Fibroblast of pulmonary artery (primary cell): ENCODE data around the gene RGS6.

Experiments
- DNase-seq: peaks from one replicate; pipeline ENCODE4 v3.0.0-alpha.2; 2010; ENCODE audit warnings: low read depth
- H3K4me3 ChIP-seq: replicated peaks from 2 replicates; pipeline ENCODE4 v1.5.1; 2011; ENCODE audit warnings: low read depth, mild to moderate bottlenecking, control low read depth, low read length, moderate library complexity
- TF ChIP-seq, protein P1 (sequence below): IDR thresholded peaks from 2 replicates; pipeline ENCODE4 v1.5.1; 2011; ENCODE audit warnings: mild to moderate bottlenecking, control low read depth, low read length, inconsistent platforms; ENCODE audit errors: missing control alignments

The RGS6 gene

DNA sequence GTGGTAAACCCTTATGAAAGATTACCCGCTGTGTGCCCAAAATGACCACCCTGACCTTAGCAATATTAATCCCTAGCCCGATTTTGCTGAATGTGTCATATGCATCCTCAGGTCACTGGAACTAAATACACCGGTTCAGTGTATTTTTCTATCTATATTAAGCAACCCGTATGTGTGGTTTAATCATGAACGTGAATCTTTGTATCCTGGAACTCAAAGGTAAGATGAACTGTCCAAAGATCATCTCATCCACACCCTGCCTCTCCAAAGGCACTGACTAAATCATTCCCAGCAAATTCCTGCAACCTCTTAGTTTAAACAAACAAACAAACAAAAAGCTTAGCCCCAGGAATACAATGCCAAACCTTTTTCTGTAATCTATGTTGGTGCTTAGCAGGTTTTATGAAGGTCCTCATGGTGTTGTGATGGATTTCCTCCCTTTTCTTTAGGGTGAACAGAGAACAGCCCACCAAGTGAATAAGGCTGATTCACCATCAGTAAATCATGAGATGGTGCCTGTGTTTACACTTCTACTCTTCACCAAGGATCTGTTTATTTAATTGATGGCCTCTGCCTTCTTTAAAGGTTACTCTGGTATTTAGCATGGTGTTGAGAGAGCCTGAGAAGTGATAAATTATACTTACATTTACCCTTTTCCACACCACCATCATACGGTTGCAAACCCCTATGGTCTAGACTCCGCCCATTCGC is 663.1 kb downstream of the RGS6 start:
- no peak for DNase-seq
- TF ChIP-seq, protein P1, sequence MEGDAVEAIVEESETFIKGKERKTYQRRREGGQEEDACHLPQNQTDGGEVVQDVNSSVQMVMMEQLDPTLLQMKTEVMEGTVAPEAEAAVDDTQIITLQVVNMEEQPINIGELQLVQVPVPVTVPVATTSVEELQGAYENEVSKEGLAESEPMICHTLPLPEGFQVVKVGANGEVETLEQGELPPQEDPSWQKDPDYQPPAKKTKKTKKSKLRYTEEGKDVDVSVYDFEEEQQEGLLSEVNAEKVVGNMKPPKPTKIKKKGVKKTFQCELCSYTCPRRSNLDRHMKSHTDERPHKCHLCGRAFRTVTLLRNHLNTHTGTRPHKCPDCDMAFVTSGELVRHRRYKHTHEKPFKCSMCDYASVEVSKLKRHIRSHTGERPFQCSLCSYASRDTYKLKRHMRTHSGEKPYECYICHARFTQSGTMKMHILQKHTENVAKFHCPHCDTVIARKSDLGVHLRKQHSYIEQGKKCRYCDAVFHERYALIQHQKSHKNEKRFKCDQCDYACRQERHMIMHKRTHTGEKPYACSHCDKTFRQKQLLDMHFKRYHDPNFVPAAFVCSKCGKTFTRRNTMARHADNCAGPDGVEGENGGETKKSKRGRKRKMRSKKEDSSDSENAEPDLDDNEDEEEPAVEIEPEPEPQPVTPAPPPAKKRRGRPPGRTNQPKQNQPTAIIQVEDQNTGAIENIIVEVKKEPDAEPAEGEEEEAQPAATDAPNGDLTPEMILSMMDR: no peak
- H3K4me3 ChIP-seq: no peak overlapping the region

DNA sequence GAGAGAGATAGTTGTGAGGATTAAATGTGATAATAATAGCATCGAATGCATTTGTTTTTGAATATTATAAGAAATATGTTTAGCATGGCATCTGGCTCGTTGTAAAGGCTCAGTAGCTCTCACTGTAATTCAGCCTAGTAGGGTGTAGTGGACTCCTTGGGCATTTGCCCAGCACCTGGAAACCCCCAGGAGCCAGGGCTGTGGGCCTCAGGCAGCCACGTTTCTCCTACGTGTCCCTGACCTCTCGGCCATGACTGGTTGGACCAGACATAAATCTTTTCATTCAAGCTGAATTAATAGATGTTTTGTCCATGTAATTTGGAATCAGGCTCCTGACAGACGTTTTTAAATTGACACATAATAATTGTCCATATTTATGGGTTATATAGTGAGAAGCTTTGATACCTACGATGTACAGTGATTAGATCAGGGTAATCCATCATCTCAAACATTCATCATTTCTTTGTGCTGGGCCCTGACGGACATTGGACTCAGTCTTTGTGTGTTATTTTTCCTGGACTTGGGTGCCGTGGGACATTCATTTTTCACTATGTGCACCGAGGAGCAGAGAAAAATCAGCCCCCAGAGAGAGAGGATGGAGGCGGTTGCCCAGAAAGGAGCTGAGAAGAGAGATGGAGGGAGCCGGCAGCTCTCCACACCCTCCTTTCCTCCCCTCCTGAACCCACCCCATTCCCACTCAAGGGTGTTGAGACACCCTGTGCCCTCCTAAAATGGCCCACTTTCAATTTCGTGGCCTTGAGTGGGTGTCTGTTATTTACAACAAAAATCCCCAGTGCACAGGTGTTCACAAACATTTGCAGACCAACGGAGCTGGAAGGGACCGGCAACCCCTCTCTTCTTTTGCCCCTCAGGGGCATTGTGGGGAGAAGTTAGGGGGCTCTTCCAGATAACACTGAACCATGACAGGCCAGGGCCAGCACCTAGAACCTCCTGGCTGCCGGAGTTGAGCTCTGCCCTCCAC is 665.3 kb downstream of the RGS6 start:
- TF ChIP-seq, protein P1: no peak

DNA sequence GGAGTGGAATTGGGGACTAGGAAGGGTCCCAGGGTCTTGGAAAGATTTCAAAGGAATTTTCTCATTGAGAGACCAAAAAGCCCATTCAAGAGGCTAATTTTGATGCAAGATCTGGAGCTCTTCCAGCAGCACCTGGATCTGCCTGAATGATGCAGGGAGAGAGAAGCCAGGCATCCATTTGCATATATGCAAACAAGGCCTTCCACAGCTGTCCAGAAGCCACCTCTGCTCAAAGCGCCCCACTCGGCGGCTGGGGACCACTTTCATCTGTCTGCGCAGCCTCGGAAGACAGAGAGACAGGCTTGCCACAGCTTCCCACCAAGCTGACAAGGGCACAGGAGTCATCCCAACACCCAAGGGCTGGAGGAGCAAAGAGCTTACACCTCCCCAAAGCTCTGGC is 666.1 kb downstream of the RGS6 start:
- no peak for DNase-seq
- TF ChIP-seq, protein P1: no peak
- H3K4me3 ChIP-seq: no peak overlapping the region

More for the DNA sequence above, 665.3 kb downstream of the RGS6 start:
- no peak for DNase-seq
- H3K4me3 ChIP-seq: no peak overlapping the region

DNA sequence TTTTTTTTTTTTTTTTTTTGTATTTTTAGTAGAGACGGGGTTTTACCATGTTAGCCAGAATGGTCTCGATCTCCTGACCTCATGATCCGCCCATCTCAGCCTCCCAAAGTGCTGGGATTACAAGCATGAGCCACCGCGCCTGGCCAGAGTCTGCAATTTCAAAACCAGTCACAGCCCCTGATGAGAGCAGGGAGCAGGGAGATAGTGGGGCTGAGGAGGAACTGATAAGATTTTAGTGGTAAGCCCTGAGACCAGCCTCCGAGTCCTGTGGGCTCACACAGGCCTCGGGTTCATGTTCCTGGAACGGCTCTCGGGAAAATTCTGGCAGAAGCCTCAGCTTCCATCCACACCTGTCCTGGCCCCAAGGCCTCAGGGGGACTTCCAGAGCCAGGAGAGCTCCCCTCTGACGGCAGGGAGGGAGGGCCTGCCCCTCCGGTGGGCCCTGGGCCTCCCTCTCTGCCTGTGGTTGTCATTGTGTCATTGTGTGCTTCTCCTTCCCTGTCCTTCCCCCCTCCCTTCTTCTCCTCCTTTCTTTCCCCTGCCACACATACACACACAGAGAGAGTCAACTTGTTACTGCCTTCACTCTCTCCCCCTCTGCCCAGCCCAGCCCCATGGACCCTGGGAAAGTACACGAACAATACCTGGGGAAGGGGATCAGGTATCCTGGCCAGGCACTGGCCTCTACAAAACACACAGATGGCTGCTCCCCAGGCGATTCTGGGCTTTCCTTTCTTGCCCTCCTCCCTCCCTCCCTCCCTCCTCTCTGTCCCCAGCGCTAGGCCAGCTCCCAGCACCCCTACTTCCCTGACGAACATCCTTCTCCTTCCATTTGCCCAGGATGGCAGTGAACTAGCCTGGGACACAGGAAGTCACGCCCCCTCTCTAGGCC is 667.6 kb downstream of the RGS6 start:
- H3K4me3 ChIP-seq: no peak overlapping the region
- TF ChIP-seq, protein P1: no peak
- no peak for DNase-seq

DNA sequence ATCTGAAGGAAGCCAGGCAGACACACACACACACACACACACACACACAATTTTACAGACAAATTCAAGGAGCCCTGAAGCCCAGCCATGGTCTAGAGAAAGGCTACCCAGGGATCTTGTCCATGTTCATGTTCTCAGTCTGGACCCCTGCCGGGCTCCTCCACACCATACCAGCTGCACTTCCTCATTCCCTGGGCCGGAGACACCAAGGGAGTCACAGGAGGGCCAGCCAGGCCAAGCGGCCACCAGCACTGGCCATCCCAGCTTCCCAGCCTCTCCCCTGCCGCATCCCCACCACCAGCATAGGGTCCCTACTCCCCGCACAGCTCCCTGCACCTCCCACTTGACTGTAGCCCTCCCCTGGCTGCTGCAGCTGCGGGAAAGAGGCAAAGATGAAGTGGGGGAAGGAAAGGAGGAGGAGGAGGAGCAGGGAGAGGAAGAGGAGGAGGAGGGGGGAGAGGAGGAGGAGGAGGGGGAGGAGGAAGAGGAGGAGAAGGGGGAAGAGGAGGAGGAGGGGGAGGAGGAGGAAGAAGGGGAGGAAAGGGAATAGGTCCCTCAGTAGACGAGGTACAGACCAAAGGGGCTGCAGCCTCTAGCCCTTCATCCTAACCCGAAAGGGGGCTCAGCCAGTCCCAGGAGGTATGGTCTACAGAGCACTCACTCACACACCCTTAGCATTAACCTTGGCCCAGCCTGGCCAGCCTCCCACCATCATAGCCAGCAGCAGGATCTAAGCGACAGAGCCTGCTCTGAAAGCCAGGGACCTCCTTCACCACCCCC is 668.5 kb downstream of the RGS6 start:
- TF ChIP-seq, protein P1: no peak
- DNase-seq: no peak
- H3K4me3 ChIP-seq: no peak overlapping the region

DNA sequence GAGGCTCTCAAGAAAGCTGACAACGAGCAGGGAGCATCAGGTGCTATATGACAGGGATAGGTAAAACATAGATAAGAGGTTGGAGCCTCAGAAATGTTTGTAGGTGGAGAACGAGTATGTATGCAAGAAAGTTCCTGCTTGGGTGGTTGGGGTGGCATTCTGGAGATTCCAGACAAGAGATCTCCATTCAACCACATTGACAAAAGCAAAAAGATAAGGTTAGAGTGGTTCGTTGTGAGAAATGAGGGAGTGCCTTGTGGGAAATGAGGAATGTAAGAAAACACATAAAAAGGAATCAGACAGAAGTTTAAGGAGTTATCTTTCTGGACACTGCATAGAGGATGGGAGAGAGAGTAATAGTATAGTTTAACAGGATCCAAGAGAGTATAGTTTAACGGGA is 671.4 kb downstream of the RGS6 start:
- TF ChIP-seq, protein P1: no peak
- H3K4me3 ChIP-seq: no peak overlapping the region
- DNase-seq: peak; percentile 25
